OCI-LY7 (cell line): Measurements from ENCODE around the gene PPP2R3A.
A peak's percentile ranks its signal among the peaks of the same experiment; 100 is the strongest.

Experiments used
- CTCF ChIP-seq: fragments of 200-600 bp; sonication (generic); conservative IDR thresholded peaks from 2 replicates; pipeline ENCODE4 v1.5.1; 2014; ENCODE audit warnings: mild to moderate bottlenecking, antibody characterized with exemption, low read length, moderate library complexity, mixed read lengths
- EZH2phosphoT487 ChIP-seq: fragments of 200-600 bp; sonication (generic); IDR thresholded peaks from 2 replicates; pipeline ENCODE4 v1.6.1; 2018; ENCODE audit warnings: low read depth, borderline replicate concordance, mild to moderate bottlenecking, mixed run types, antibody characterized with exemption, low read length, moderate library complexity, mixed read lengths

DNA sequence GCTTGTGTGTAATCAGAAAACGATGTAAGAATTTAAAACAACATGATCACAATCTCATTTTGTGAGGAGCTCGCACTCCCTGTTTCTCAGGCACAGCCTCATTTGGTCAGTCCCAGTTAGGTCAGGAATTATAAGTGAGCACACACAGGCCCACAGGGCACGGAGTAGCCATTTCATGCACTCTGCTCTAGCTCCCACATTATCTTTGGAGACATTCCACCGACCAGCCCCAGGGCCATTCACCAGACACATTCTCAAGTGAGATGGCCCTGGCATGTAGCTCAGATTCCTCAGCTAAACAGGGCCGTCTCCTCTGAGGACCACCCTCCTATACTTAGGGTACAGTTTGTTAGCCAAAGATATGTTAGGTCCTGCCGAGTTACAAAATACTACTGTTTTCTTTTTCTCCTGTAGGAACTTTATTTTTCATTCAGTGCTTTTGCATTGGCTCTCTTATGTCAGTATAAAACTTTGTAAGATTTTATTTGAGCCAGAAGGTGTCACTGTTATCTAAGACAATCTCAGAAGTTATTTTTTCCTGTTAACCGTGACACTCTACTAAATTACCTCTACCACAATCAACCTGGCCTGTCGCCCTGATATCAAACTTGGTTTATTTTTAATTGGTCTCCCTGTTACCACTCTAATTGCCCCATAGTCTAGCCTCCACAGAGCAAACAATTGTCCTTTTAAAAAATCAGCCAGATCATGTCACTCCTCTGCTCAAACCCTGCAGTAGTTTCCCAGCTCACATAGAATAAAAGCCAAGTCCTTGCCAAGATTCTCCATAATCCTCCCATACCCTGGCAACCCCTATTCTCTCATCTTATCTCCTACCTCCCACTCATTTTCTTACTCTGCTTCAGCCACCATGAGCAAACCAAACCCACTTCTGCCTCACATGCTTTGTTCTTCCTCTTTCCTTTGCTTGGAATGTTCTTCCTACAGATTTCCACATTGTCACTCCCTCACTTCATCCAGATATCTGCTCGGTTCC lies 105.7 kb downstream of the PPP2R3A start:
- no peak for TF ChIP-seq EZH2phosphoT487
- peak; percentile 74 for TF ChIP-seq CTCF
